Right lobe of liver (tissue), 4 donors: ENCODE measurements around the gene ACTN1.

Experiments
- POLR2A ChIP-seq: fragments of 450-650 bp; IDR thresholded peaks from one replicate; pipeline ENCODE4 v1.6.1; 2017; ENCODE audit warnings: antibody characterized with exemption, mild to moderate bottlenecking
- TF ChIP-seq, protein P1 (sequence below), 4 donors: fragments of 200-600 bp in 3 of 4; fragments of 450-650 bp in 1 of 4; IDR thresholded peaks; one replicate each; pipeline versions ENCODE4 v1.5.1 to v1.8.0; 2016 to 2022; ENCODE audit warnings: antibody characterized with exemption in 4 of 4, mild to moderate bottlenecking in 2 of 4
- donor health status: DM: no; HTN: no; CAD: no.
- donor health status: DM: no; HTN: no; CAD: no.
- donor health status: DM: no; HTN: yes; CAD: no.

GRCh38 chr14:68911594-68912227 is 67.4 kb downstream of the ACTN1 start:
- TF ChIP-seq, protein P1, sequence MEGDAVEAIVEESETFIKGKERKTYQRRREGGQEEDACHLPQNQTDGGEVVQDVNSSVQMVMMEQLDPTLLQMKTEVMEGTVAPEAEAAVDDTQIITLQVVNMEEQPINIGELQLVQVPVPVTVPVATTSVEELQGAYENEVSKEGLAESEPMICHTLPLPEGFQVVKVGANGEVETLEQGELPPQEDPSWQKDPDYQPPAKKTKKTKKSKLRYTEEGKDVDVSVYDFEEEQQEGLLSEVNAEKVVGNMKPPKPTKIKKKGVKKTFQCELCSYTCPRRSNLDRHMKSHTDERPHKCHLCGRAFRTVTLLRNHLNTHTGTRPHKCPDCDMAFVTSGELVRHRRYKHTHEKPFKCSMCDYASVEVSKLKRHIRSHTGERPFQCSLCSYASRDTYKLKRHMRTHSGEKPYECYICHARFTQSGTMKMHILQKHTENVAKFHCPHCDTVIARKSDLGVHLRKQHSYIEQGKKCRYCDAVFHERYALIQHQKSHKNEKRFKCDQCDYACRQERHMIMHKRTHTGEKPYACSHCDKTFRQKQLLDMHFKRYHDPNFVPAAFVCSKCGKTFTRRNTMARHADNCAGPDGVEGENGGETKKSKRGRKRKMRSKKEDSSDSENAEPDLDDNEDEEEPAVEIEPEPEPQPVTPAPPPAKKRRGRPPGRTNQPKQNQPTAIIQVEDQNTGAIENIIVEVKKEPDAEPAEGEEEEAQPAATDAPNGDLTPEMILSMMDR (IDR thresholded peaks at IDR 0.05) = peak; percentile 95 to 98 (median 96)
- TF ChIP-seq POLR2A = no peak
